IPS DF 6.9 (cell line): ENCODE results near the gene POU5F1.
A peak's percentile ranks its signal among the peaks of the same experiment; 100 is the strongest.
"Not testable (repeated sequence)": the region's sequence is repeated elsewhere in the genome, so short reads cannot be mapped to it uniquely, and the experiment has no call there.

Experiments
- DNase-seq: peaks from one replicate; pipeline ENCODE4 v3.0.0-alpha.2; 2013; ENCODE audit warnings: low read depth, low spot score
- H3K27ac ChIP-seq: one replicate; pipeline ENCODE4 v1.5.1; 2013; ENCODE audit warnings: low read length, control low read depth
- H3K27me3 ChIP-seq: 2 replicates; pipeline ENCODE4 v1.6.1; 2013; ENCODE audit warnings: mild to moderate bottlenecking, low read length; ENCODE audit not compliant: control insufficient read depth, insufficient read depth
- H3K36me3 ChIP-seq: 2 replicates; pipeline ENCODE4 v1.6.1; 2013; ENCODE audit warnings: low read length; ENCODE audit not compliant: control insufficient read depth, insufficient read depth
- H3K4me1 ChIP-seq: 2 replicates; pipeline ENCODE4 v1.6.1; 2013; ENCODE audit warnings: low read length; ENCODE audit not compliant: control insufficient read depth, insufficient read depth
- H3K4me3 ChIP-seq: 2 replicates; pipeline ENCODE4 v1.5.1; 2013; ENCODE audit warnings: mild to moderate bottlenecking, low read length
- H3K9me3 ChIP-seq: 2 replicates; pipeline ENCODE4 v1.6.1; 2013; ENCODE audit warnings: low read length, inconsistent platforms; ENCODE audit not compliant: control insufficient read depth, insufficient read depth
- WGBS: extraction: QIAGEN DNeasy Blood & Tissue Kit; methylation state at CpG from one replicate; pipeline ENCODE4 v1.1.7; 2013; ENCODE audit warnings: mixed read lengths, missing lambda C conversion rate; ENCODE audit not compliant: insufficient read length, insufficient coverage; 5-methylcytosine and 5-hydroxymethylcytosine counted together

The POU5F1 gene

DNA sequence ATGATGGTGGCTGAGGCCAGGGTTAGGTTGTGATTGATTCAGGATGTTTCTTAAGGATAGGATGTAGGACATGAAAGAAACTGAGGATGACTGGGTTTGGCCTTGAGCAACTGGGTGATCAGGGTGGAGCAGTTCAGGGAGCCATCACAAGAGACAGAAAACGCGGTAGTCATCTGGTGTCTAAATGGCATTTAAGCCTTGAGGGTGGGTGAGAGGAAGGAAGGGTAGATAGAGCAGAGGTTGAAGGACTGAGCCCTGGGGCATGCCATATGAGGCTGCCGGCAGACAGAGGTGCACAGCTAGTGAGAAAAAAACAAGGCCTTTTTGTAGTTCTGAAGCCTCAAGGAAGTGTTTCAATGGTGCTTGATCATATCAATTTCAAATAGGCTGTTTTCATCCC is 1.9 kb downstream of the POU5F1 start:
- Histone ChIP-seq H3K27ac (no peak overlapping the region), H3K27me3 (no peaks in the 10 kb centered on the region), H3K4me1 (peaks cover 6% of the 10 kb centered on the region), H3K9me3 (no peaks in the 10 kb centered on the region), H3K4me3 (peak overlapping the region; percentile 94; the same call in 1 of the 2 replicates), H3K36me3 (peaks cover 11% of the 10 kb centered on the region; the same call in 1 of the 2 replicates)
- DNase-seq, result no peak
- WGBS, result no CpG with 5 or more reads among the region's 3 CpGs

DNA sequence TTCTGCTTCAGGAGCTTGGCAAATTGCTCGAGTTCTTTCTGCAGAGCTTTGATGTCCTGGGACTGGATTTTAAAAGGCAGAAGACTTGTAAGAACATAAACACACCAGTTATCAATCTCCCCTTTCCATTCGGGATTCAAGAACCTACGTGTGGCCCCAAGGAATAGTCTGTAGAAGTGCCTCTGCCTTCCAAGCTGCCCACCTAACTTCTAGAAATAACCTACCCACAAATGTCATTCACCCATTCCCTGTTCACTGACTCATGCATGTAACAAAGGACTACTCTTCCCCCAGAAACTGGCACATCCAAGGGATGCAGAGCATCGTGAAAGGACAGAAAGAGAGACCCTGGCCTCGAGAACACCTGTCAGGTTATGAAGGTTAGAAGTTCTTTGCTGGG is 4.5 kb downstream of the POU5F1 start:
- Histone ChIP-seq H3K4me3 (no peak overlapping the region), H3K4me1 (peaks cover 2% of the 10 kb centered on the region; the same call in 1 of the 2 replicates), H3K27ac (no peak overlapping the region), H3K9me3 (no peaks in the 10 kb centered on the region), H3K36me3 (peaks cover 15% of the 10 kb centered on the region; the same call in 1 of the 2 replicates), H3K27me3 (no peaks in the 10 kb centered on the region)
- no CpG with 5 or more reads among the region's 5 CpGs for WGBS
- no peak for DNase-seq

DNA sequence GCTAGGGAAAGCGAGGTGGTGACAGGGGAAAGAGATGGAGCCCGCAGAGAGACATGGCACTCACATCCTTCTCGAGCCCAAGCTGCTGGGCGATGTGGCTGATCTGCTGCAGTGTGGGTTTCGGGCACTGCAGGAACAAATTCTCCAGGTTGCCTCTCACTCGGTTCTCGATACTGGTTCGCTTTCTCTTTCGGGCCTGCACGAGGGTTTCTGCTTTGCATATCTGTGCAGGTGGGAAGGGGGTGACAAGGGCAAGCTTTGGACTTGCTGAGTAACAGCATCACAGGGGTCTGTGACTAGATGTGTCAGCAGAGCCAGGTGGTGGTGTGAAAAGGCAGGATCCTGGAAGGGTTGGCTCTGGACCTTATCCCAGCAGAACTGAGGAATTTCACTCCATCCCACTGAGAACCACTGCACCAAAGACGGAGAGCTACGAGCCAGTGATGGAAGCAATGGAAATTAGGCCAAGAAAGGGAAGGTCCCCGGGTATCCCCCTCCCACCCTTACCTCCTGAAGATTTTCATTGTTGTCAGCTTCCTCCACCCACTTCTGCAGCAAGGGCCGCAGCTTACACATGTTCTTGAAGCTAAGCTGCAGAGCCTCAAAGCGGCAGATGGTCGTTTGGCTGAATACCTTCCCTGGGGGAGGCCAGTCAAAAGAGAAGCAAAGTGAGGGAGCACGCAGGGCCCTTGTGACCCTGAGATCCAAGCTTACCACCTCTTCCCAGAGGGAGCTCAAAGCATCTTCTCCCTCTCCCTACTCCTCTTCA is 5.2 kb downstream of the POU5F1 start:
- H3K27me3 ChIP-seq, DNase-seq, H3K9me3 ChIP-seq, H3K4me1 ChIP-seq, H3K27ac ChIP-seq, H3K4me3 ChIP-seq: not testable (repeated sequence)
- no CpG with 5 or more reads among the region's 17 CpGs for WGBS
- peaks cover 15% of the 10 kb centered on the region; the same call in 1 of the 2 replicates for H3K36me3 ChIP-seq

DNA sequence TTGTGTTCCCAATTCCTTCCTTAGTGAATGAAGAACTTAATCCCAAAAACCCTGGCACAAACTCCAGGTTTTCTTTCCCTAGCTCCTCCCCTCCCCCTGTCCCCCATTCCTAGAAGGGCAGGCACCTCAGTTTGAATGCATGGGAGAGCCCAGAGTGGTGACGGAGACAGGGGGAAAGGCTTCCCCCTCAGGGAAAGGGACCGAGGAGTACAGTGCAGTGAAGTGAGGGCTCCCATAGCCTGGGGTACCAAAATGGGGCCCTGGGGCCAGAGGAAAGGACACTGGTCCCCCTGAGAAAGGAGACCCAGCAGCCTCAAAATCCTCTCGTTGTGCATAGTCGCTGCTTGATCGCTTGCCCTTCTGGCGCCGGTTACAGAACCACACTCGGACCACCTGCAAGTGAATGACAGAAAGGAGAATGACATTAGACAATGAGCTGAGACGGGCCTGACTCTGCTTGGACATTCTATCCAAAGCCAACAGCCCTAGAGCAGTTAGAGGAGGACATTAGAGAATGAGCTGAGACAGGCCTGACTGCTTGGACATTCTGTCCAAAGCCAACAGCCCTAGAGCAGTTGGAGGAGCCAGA is 5.9 kb downstream of the POU5F1 start:
- not testable (repeated sequence) for H3K4me3 ChIP-seq, H3K9me3 ChIP-seq, H3K4me1 ChIP-seq, H3K27me3 ChIP-seq, H3K27ac ChIP-seq, DNase-seq
- H3K36me3 ChIP-seq, result peaks cover 15% of the 10 kb centered on the region; the same call in 1 of the 2 replicates
- no CpG with 5 or more reads among the region's 9 CpGs for WGBS

DNA sequence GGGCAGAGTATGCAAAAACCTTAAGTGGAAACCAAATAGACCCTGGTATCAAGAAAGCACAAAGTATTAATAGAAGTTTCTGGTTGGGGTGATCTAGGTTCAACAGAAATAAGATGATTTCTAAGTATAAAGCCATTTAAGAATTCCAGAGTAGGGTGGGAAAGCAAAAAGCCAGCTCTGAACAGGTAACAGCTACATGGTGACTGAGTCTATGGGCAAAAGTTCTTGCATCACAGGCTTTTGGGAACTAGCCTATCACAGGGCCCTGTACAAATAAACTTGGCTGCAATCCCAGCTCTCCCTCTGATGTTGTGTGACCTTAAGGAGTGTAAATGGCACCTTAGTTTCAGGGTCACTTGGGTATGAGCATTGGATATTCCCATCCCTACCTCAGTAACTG is 6.6 kb downstream of the POU5F1 start:
- no peaks in the 10 kb centered on the region for H3K9me3 ChIP-seq
- H3K27me3 ChIP-seq, result no peaks in the 10 kb centered on the region
- peaks cover 15% of the 10 kb centered on the region; the same call in 1 of the 2 replicates for H3K36me3 ChIP-seq
- DNase-seq, result no peak
- no peak overlapping the region for H3K27ac ChIP-seq
- 0 out of 2 replicates have a peak, but pooled peaks cover 4% of the 10 kb centered on the region for H3K4me1 ChIP-seq
- H3K4me3 ChIP-seq, result no peak overlapping the region

DNA sequence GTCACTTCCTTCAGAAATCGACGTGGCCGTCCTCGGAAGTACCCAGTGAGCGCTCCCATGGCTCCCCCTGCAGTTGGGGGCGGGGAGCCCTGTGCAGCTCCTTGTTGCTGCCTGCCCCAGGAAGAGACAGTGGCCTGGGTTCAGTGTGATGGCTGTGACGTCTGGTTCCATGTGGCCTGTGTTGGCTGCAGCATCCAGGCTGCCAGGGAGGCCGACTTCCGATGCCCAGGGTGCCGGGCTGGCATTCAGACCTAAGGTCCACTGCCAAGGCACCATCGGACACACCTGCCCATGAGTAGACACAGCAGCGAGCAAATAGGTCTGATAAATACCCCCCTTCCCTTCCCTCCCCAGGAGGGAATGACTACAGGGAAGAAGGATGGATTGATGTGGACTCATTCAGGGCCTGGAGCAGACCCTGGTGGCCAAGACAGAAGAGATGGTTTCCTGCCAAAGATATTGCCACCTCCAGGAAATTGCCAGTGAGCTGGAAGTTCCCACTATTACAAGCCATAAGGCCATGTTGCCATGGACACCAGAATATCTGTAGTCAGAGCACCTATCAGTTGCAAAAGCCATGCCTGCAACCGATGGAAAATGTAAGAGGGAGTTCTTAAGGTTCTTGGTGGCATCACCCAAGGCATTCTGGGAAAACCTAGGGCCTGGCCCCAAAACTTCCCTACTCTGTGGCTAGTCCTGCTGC is 7.9 kb downstream of the POU5F1 start:
- WGBS, result no CpG with 5 or more reads among the region's 13 CpGs
- H3K4me3 ChIP-seq, result no peak overlapping the region
- no peaks in the 10 kb centered on the region for H3K27me3 ChIP-seq
- DNase-seq, result no peak
- H3K36me3 ChIP-seq, result peaks cover 15% of the 10 kb centered on the region; the same call in 1 of the 2 replicates
- 0 out of 2 replicates have a peak, but pooled peaks cover 4% of the 10 kb centered on the region for H3K4me1 ChIP-seq
- no peaks in the 10 kb centered on the region for H3K9me3 ChIP-seq
- no peak overlapping the region for H3K27ac ChIP-seq

DNA sequence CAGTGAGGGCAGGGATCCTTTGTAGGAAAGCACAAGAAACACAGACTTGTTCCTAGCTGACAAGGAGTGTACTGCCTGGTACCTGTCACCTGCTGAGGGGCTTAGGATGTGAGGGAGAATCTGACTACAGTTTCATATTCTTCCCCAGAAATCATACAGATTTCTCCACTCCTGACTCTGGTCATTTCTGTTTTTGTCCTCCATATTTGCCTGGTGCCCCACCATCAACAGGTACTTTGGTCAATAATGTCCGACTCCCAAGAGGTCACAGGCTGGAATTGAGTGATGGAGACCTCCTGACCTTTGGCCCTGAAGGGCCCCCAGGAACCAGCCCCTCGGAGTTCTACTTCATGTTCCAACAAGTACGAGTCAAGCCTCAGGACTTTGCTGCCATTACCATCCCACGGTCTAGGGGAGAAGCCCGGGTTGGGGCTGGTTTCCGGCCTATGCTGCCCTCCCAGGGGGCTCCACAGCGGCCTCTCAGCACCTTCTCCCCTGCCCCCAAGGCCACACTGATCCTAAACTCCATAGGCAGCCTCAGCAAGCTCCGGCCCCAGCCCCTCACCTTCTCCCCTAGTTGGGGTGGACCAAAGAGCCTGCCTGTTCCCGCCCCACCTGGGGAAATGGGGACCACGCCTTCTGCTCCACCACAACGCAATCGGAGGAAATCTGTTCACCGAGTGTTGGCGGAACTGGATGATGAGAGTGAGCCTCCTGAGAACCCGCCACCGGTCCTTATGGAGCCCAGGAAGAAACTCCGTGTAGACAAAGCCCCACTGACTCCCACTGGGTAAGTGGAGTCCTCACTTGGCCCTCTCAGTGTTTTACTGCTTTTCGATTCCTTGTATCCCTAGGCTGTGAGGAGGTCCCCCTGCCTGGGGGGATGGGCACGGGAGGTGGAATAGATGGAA is 9.0 kb downstream of the POU5F1 start:
- Histone ChIP-seq H3K36me3 (peaks cover 15% of the 10 kb centered on the region; the same call in 1 of the 2 replicates), H3K27ac (no peak overlapping the region)
- no CpG with 5 or more reads among the region's 19 CpGs for WGBS

DNA sequence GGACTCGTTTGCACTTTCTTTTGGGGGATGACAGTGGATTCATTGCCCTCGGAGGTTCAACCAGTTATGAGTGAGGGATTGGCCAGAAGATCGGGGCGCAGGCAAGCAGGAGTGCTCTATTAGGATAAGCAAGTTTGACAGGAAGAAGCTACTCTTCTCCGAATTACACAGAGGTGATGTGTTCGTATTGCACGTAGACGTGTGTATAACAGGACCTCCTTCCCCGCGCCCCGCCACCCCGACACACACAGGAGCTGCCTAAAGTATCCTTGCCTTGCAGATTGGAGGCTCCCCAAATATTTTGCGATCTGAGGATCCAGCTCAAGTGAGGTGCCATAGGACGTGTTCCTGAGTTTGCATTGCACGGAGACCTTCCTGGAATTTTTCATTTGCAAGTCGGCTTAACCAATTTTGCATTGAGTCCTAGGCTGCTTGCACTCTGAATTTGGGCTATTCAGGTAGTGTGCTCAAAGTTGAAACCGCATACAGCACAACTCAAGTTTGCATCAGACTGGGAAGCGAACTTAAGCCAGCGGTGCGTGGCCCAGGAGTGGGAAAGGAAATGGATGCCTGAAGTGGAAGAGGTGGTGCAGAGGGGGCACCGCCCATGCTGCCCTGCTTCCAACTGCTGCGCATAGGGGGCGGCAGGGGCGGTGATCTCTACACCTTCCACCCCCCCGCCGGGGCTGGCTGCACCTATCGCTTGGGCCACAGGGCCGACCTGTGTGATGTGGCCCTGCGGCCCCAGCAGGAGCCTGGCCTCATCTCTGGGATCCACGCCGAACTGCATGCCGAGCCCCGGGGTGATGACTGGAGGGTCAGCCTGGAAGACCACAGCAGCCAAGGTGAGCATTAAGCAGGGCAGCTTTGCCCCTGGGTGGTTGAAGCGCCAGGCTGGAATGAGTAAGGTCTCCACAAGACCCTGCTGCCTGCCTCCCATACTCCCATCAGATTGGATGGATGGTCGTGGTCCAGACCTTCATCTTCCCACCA is 11.3 kb downstream of the POU5F1 start:
- Histone ChIP-seq H3K27ac (no peak overlapping the region), H3K4me3 (peak overlapping the region; percentile 69; the same call in 1 of the 2 replicates), H3K27me3 (no peaks in the 10 kb centered on the region), H3K9me3 (no peaks in the 10 kb centered on the region), H3K36me3 (peaks cover 15% of the 10 kb centered on the region; the same call in 1 of the 2 replicates), H3K4me1 (peaks cover 4% of the 10 kb centered on the region; the same call in 1 of the 2 replicates)
- DNase-seq, result no peak
- no CpG with 5 or more reads among the region's 35 CpGs for WGBS

More for the DNA sequence above, 9.0 kb downstream of the POU5F1 start:
- no peak for DNase-seq
- no peaks in the 10 kb centered on the region for H3K27me3 ChIP-seq
- H3K9me3 ChIP-seq, result no peaks in the 10 kb centered on the region
- H3K4me3 ChIP-seq, result no peak overlapping the region
- H3K4me1 ChIP-seq, result peaks cover 4% of the 10 kb centered on the region; the same call in 1 of the 2 replicates
